Measurements from ENCODE around the gene PARP16.

GRCh38 chr15:65307978-65308377 is 21.3 kb upstream of the PARP16 start:
- TF ChIP-seq POLR2A (IDR thresholded peaks at IDR 0.05), result no peak
- TF ChIP-seq, protein P1, sequence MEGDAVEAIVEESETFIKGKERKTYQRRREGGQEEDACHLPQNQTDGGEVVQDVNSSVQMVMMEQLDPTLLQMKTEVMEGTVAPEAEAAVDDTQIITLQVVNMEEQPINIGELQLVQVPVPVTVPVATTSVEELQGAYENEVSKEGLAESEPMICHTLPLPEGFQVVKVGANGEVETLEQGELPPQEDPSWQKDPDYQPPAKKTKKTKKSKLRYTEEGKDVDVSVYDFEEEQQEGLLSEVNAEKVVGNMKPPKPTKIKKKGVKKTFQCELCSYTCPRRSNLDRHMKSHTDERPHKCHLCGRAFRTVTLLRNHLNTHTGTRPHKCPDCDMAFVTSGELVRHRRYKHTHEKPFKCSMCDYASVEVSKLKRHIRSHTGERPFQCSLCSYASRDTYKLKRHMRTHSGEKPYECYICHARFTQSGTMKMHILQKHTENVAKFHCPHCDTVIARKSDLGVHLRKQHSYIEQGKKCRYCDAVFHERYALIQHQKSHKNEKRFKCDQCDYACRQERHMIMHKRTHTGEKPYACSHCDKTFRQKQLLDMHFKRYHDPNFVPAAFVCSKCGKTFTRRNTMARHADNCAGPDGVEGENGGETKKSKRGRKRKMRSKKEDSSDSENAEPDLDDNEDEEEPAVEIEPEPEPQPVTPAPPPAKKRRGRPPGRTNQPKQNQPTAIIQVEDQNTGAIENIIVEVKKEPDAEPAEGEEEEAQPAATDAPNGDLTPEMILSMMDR (IDR thresholded peaks at IDR 0.05), result no peak
- no peak for TF ChIP-seq POLR2AphosphoS5 (IDR thresholded peaks at IDR 0.05)
- no peak for TF ChIP-seq EP300 (IDR thresholded peaks at IDR 0.05)

All from sigmoid colon (tissue), 4 donors.